Right lobe of liver (tissue), 6 donors: ENCODE data around the gene KRTAP5-2. TPM values are rescaled to one million over a fixed set of nuclear protein-coding genes. Genes with fewer than 3 reads are reported as not detected.

Source experiments
- ATAC-seq, 4 donors: fragments of 200-7000 bp; cut with Tn5 transposase; one replicate each; pipeline ENCODE4 v1.9.1; 2020; ENCODE audit warnings: mild to moderate bottlenecking in 4 of 4, moderate library complexity in 4 of 4
- DNase-seq, 3 donors: peaks; one replicate each; pipeline ENCODE4 v3.0.0-alpha.2; 2020
- H3K27ac ChIP-seq, 3 donors: fragments of 200-600 bp; one replicate each; pipeline ENCODE4 v1.8.0; 2022
- H3K27me3 ChIP-seq, 2 donors: fragments of 200-600 bp; one replicate each; pipeline ENCODE4 v1.8.0; 2022
- H3K36me3 ChIP-seq, 4 donors: fragments of 200-600 bp; sonication (generic) in 1 of 4; one replicate each; pipeline versions ENCODE4 v1.5.1 to v1.8.0; 2017 to 2022; ENCODE audit warnings: control low read depth in 1 of 4
- H3K4me1 ChIP-seq, 4 donors: fragments of 200-600 bp; sonication (generic) in 1 of 4; one replicate each; pipeline versions ENCODE4 v1.5.1 to v1.8.0; 2017 to 2022; ENCODE audit warnings: control low read depth in 1 of 4
- H3K4me3 ChIP-seq, 3 donors: fragments of 200-600 bp; one replicate each; pipeline ENCODE4 v1.8.0; 2022
- H3K9me3 ChIP-seq, 4 donors: fragments of 200-600 bp; sonication (generic) in 1 of 4; one replicate each; pipeline versions ENCODE4 v1.5.1 to v1.8.0; 2017 to 2022; ENCODE audit warnings: control low read depth in 1 of 4
- POLR2A ChIP-seq: fragments of 450-650 bp; IDR thresholded peaks from one replicate; pipeline ENCODE4 v1.6.1; 2017; ENCODE audit warnings: antibody characterized with exemption, mild to moderate bottlenecking
- WGBS: methylation state at CpG from one replicate; pipeline ENCODE4 v1.1.6; 2018; ENCODE audit warnings: low coverage, low lambda C conversion rate; ENCODE audit not compliant: insufficient coverage; ENCODE audit errors: missing lambda C conversion rate; 5-methylcytosine and 5-hydroxymethylcytosine counted together
- intact Hi-C, 2 donors: fragments of 100-400 bp; cut with DNase I; formaldehyde crosslinking; loops; one replicate each; pipeline versions ENCODE4 v1.11.2 to v1.14.1; 2022
- total RNA-seq, 6 experiments: library from RNA; depleted of rRNA in 2 of 6; stranded (reverse); fragments of >200 nt in 2 of 6; fragmentation: NEBNext Ultra II Directional in 3 of 6; extraction: Animal tissue kit (Norgen Biotek cat#: 25700) in 3 of 6; gene quantifications; one replicate each; pipeline versions ENCODE4 v1.1.0 to v1.2.4, GENCODE V29; 2016 to 2023
- TF ChIP-seq, protein P1 (sequence below), 4 donors: fragments of 200-600 bp in 3 of 4; fragments of 450-650 bp in 1 of 4; IDR thresholded peaks; one replicate each; pipeline versions ENCODE4 v1.5.1 to v1.8.0; 2016 to 2022; ENCODE audit warnings: antibody characterized with exemption in 4 of 4, mild to moderate bottlenecking in 2 of 4
- donor health status: DM: no; HTN: yes; CAD: no.
- donor health status: DM: no; HTN: no; CAD: no.
- donor health status: DM: no; HTN: no; CAD: no.
- donor health status: DM: no; HTN: yes; CAD: no.
- donor health status: DM: no; HTN: yes; CAD: no.

KRTAP5-2 gene
- total RNA-seq, 6 experiments from 2014 or later: not detected

DNA sequence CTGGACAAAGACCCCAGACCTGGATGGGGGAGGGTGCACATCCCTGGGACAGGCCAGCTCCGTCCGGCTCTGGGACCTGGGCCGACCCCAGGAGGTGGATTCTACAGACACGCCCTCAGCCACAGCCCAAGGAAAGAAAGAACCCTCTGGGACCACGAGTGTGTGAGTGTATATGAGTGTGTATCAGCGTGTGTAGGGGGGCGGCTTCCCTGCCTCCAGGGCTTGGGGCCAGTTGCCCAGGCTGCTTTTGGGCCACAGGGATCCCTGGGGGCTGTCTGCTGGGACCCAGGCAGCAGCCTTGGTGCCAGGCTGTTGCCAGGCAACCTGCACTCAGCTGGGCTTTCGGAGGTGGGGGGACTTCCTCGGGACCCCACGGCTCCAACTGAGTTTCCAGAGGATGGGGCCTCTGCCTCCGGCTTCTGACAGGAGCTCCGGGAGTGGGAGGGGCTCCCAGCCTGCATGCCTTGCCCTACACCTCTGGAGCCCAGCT lies 34.9 kb downstream of the KRTAP5-2 start:
- WGBS: no CpG with 5 or more reads among the region's 12 CpGs

DNA sequence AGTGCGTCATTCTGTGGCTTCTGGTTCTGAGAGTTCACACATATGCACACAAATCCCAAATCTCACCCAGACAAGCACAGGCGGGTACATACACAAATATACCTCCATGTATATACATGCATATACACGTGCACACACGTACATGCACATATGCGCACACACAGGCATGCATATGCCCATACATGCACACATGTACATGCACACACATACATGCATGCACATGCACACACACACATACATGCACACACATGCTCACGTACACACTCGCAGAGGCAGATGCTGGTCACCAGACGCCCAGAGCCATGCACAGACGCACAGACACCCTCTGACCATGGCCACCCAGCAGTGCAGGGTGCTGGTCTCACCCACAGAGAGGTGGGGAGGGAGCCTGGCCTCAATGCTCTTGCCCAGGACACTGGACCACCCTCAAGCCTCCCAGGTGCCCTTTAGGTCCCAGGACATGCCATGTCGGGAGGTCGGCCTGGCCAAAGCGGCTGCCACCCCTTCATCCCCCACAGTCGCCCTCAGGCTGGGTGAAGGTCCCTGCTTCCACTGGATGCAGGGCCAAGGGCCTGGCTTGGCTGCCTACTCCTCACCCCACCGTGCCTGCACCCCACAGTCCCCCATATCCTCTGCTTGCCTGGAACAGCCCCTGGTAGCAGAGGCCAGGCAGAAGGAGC lies 35.5 kb downstream of the KRTAP5-2 start:
- TF ChIP-seq, protein P1, sequence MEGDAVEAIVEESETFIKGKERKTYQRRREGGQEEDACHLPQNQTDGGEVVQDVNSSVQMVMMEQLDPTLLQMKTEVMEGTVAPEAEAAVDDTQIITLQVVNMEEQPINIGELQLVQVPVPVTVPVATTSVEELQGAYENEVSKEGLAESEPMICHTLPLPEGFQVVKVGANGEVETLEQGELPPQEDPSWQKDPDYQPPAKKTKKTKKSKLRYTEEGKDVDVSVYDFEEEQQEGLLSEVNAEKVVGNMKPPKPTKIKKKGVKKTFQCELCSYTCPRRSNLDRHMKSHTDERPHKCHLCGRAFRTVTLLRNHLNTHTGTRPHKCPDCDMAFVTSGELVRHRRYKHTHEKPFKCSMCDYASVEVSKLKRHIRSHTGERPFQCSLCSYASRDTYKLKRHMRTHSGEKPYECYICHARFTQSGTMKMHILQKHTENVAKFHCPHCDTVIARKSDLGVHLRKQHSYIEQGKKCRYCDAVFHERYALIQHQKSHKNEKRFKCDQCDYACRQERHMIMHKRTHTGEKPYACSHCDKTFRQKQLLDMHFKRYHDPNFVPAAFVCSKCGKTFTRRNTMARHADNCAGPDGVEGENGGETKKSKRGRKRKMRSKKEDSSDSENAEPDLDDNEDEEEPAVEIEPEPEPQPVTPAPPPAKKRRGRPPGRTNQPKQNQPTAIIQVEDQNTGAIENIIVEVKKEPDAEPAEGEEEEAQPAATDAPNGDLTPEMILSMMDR (IDR thresholded peaks at IDR 0.05): no peak
- TF ChIP-seq POLR2A: no peak
- H3K36me3 ChIP-seq: no peaks in the 10 kb centered on the region
- H3K9me3 ChIP-seq: no peaks in the 10 kb centered on the region
- DNase-seq (no peak), ATAC-seq (no peak)
- 60% methylated on average over 3 of the region's 14 CpGs for WGBS
- no peaks in the 10 kb centered on the region for H3K27me3 ChIP-seq
- no peak overlapping the region for H3K27ac ChIP-seq
- intact Hi-C loops: no loop called here
- peaks cover 0 to 18% (median 7%) of the 10 kb centered on the region in 4 donors for H3K4me1 ChIP-seq
- no peak overlapping the region for H3K4me3 ChIP-seq

More for the DNA sequence above, 34.9 kb downstream of the KRTAP5-2 start:
- Histone ChIP-seq H3K4me1 (peaks cover 0 to 15% (median 7%) of the 10 kb centered on the region in 4 donors), H3K27ac (no peak overlapping the region), H3K36me3 (no peaks in the 10 kb centered on the region), H3K9me3 (no peaks in the 10 kb centered on the region), H3K27me3 (no peaks in the 10 kb centered on the region), H3K4me3 (no peak overlapping the region)
- no peak for DNase-seq
- TF ChIP-seq, protein P1 (IDR thresholded peaks at IDR 0.05): no peak
- no peak for TF ChIP-seq POLR2A
- ATAC-seq: no peak
- intact Hi-C loops: no loop called here

DNA sequence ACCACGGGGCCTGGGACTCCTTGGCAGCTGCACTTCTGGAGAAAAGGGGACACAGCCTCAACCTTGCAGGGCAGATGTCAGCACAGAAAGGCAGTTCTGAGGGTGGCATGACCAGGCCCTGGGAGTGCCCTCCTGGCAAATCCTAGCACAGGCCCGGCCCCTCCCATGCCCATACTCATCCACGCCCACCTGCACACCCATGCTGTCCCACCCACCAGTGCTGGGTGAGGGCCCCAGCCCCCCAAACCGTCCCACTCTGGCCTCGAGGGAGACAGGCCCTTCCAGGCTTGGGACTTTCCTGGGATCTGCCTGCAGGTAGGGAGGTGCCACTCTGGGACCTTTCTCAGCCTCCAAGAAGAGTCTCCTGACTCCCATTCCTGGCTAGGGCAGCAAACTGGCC lies 36.1 kb downstream of the KRTAP5-2 start:
- Histone ChIP-seq H3K4me3 (no peak overlapping the region), H3K27ac (no peak overlapping the region), H3K27me3 (no peaks in the 10 kb centered on the region), H3K4me1 (peaks cover 0 to 18% (median 7%) of the 10 kb centered on the region in 4 donors), H3K36me3 (no peaks in the 10 kb centered on the region), H3K9me3 (no peaks in the 10 kb centered on the region)
- DNase-seq (no peak), ATAC-seq (no peak)
- intact Hi-C loops: no loop called here
- no peak for TF ChIP-seq POLR2A
- TF ChIP-seq, protein P1 (IDR thresholded peaks at IDR 0.05): no peak
- 80% methylated on average over 1 of the region's 5 CpGs for WGBS

DNA sequence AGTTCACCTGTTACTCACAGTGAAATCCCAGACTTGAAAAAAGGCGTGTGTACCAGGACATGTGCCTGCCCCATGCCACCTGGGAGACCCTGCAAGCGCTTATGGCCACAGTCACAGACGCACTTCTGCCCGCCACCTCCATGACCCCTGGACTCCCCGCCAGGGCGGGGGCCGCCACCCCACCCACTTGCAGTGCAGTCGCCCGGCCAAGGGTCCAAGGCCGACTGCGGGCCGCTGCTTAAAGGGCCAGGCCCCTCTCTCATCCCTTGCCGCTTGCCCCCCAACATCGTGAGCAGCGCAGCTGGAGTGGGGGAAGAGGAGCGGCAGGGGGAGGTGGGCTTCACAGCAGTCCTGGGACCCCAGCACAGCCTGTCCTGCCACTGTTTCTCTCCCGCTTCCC lies 36.8 kb downstream of the KRTAP5-2 start:
- no peak overlapping the region for H3K27ac ChIP-seq

More for the DNA sequence above, 36.8 kb downstream of the KRTAP5-2 start:
- Histone ChIP-seq H3K36me3 (no peaks in the 10 kb centered on the region), H3K9me3 (no peaks in the 10 kb centered on the region), H3K27me3 (no peaks in the 10 kb centered on the region), H3K4me3 (no peak overlapping the region), H3K4me1 (peaks cover 0 to 18% (median 7%) of the 10 kb centered on the region in 4 donors)
- DNase-seq (no peak), ATAC-seq (no peak)
- intact Hi-C loops: no loop called here
- TF ChIP-seq POLR2A: no peak
- TF ChIP-seq, protein P1 (IDR thresholded peaks at IDR 0.05): no peak
- 58% methylated on average over 7 of the region's 17 CpGs for WGBS
